ENCODE measurements around the gene DOCK4. TPM values are rescaled to one million over a fixed set of nuclear protein-coding genes. Genes with fewer than 3 reads are reported as not detected.

DOCK4 gene
- total and polyA plus RNA-seq, 4 donors: 7.2 to 48.9 (median 12.8) TPM

- no peak for DNase-seq (ENCODE audit: low spot score)
- Histone ChIP-seq H3K27ac (ENCODE audit: low read depth in 1 of 2, low read length in 2 of 2) (no peak overlapping the region), H3K27me3 (ENCODE audit: control insufficient read depth in 4 of 4, insufficient read depth in 4 of 4, low read length in 3 of 4) (no peaks in the 10 kb centered on the region), H3K4me1 (ENCODE audit: control insufficient read depth in 4 of 4, insufficient read depth in 4 of 4, low read length in 3 of 4) (no peaks in the 10 kb centered on the region), H3K9me3 (ENCODE audit: control insufficient read depth in 4 of 4, low read length in 3 of 4) (no peaks in the 10 kb centered on the region), H3K9ac (ENCODE audit: low read depth in 1 of 2, low read length in 2 of 2) (no peak overlapping the region), H3K36me3 (ENCODE audit: control insufficient read depth in 4 of 4, insufficient read depth in 3 of 4, low read depth in 1 of 4, low read length in 3 of 4) (peaks cover 4 to 25% (median 14%) of the 10 kb centered on the region in 4 donors), H3K4me3 (ENCODE audit: low read depth in 1 of 3, low read length in 3 of 3) (no peak overlapping the region)
- TF ChIP-seq MAX (IDR thresholded peaks at IDR 0.05): no peak
- no peak for TF ChIP-seq ATF3 (IDR thresholded peaks at IDR 0.05)
- TF ChIP-seq REST (IDR thresholded peaks at IDR 0.05): no peak
- TF ChIP-seq JUND (IDR thresholded peaks at IDR 0.05): no peak
- TF ChIP-seq ZBTB33 (IDR thresholded peaks at IDR 0.05): no peak
- TF ChIP-seq RXRA (IDR thresholded peaks at IDR 0.05): no peak
- no peak for TF ChIP-seq HNF4G (IDR thresholded peaks at IDR 0.05)
- no peak for TF ChIP-seq TAF1 (conservative IDR thresholded peaks at IDR 0.05)
- no peak for TF ChIP-seq EGR1 (IDR thresholded peaks at IDR 0.05; ENCODE audit: low read depth in 2 of 2)
- TF ChIP-seq GABPA (IDR thresholded peaks at IDR 0.05 in 1 of 2, conservative IDR thresholded peaks at IDR 0.05 in 1 of 2): no peak
- WGBS: 90% methylated on average over 4 of the region's 4 CpGs
Observed at GRCh38 chr7:111933609-111934008, 272.6 kb downstream of the DOCK4 start.

GRCh38 chr7:111931958-111932357, 274.2 kb downstream of the DOCK4 start:
- H3K4me3 ChIP-seq (ENCODE audit: low read depth in 1 of 3, low read length in 3 of 3): no peak overlapping the region
- H3K36me3 ChIP-seq (ENCODE audit: control insufficient read depth in 4 of 4, insufficient read depth in 3 of 4, low read depth in 1 of 4, low read length in 3 of 4): peaks cover 4 to 18% (median 14%) of the 10 kb centered on the region in 4 donors
- 95% methylated on average over 1 of the region's 1 CpG for WGBS
- no peaks in the 10 kb centered on the region for H3K9me3 ChIP-seq (ENCODE audit: control insufficient read depth in 4 of 4, low read length in 3 of 4)
- H3K27ac ChIP-seq (ENCODE audit: low read depth in 1 of 2, low read length in 2 of 2): no peak overlapping the region
- H3K27me3 ChIP-seq (ENCODE audit: control insufficient read depth in 4 of 4, insufficient read depth in 4 of 4, low read length in 3 of 4): no peaks in the 10 kb centered on the region
- H3K9ac ChIP-seq (ENCODE audit: low read depth in 1 of 2, low read length in 2 of 2): no peak overlapping the region
- H3K4me1 ChIP-seq (ENCODE audit: control insufficient read depth in 4 of 4, insufficient read depth in 4 of 4, low read length in 3 of 4): no peaks in the 10 kb centered on the region
- no peak for DNase-seq (ENCODE audit: low spot score)
- TF ChIP-seq SP1 (IDR thresholded peaks at IDR 0.05) (no peak), MAX (IDR thresholded peaks at IDR 0.05) (no peak), REST (IDR thresholded peaks at IDR 0.05) (no peak), NR2F2 (IDR thresholded peaks at IDR 0.05) (no peak), RXRA (IDR thresholded peaks at IDR 0.05) (no peak), ATF3 (IDR thresholded peaks at IDR 0.05) (no peak), FOXA1 (IDR thresholded peaks at IDR 0.05) (no peak), TAF1 (conservative IDR thresholded peaks at IDR 0.05) (no peak), HNF4A (conservative IDR thresholded peaks at IDR 0.05) (no peak), EGR1 (IDR thresholded peaks at IDR 0.05; ENCODE audit: low read depth in 2 of 2) (no peak), ZBTB33 (IDR thresholded peaks at IDR 0.05) (no peak), HNF4G (IDR thresholded peaks at IDR 0.05) (no peak), RAD21 (IDR thresholded peaks at IDR 0.05) (no peak), FOXA2 (IDR thresholded peaks at IDR 0.05) (no peak), CTCF (IDR thresholded peaks at IDR 0.05; ENCODE audit: low read depth, low read length, missing input control) (no peak)

All from liver (tissue), 9 donors.